HG03457 (cell line): ENCODE data around the gene GOLGA8G.
"Not testable (repeated sequence)": the region's sequence is repeated elsewhere in the genome, so short reads cannot be mapped to it uniquely, and the experiment has no call there.

Experiments used
- ATAC-seq: cut with Tn5 transposase; IDR thresholded peaks from one replicate; pipeline ENCODE4 v1.9.1; 2021; ENCODE audit warnings: moderate number of reproducible peaks; ENCODE audit not compliant: unreplicated experiment

Gene GOLGA8G

GRCh38 chr15:28532954-28533353 is at the start of gene GOLGA8G:
Gene GOLGA8G (minus strand): TSS chr15:28532971. CDS start chr15:28532909, 62 bp downstream.
- not testable (repeated sequence) for ATAC-seq

DNA sequence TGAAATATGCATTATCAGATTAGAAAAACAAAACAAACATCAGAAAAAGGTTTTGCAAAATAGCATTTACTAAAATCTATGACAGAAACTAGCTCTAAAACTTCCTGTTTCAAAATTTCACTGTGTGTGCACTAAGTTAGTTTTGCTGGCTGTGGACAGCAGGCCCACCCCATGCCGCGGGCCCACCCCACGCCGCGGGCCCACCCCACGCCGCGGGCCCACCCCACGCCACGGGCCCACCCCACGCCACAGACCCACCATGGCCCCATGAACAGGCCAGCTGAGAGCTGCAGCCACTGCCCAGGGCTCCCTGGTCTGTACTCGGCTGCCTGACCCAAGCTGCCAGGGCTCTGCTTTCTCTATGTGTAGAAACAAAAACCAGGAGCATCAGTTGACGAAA is 40.6 kb upstream of the GOLGA8G start:
- ATAC-seq = not testable (repeated sequence)

DNA sequence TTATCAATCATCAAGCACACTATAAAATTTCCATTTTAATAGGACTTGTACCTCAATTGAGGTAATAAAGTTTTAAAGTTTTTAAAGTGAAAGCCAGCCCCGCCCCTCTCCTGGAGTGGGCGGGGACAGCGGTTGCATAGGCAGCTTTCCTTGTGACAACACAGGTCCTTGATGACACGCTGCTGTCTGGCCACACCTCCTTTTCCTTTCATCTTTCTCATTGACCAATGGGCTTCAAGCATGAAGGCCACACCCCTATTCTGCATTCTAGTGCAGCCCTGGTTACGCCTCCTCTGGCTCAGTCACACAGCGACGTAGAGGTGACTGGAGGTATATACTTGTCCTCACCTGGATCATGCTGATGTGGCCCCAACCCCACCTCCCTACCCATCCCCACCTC is 20.5 kb upstream of the GOLGA8G start, which contains the start of gene GOLGA6L25:
Gene GOLGA6L25, plus strand, starts transcription at position 301 of the 400 bp plus-strand sequence. Its CDS starts 61 bp downstream, at position 362.
- not testable (repeated sequence) for ATAC-seq

DNA sequence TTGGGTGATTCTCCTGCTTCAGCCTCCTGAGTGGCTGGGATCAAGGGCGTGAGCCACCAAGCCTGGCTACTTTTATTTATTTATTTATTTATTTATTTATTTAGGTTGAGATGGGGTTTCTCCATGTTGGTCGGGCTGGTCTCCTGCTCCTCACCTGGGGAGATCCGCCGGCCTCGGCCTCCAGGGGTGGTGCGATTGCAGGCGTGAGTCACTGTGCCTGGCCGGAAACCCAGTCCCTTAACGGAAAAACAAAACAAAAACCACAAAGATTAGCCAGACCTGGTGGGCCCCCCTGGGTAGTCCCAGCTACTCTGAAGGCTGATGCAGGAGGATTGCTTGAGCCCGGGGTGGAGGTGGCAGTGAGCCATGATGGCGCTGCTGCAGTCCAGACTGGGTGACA is 17.6 kb downstream of the GOLGA8G start:
- not testable (repeated sequence) for ATAC-seq

- ATAC-seq = not testable (repeated sequence)
Measured at GRCh38 chr15:28514128-28514527, 18.6 kb downstream of the GOLGA8G start.

DNA sequence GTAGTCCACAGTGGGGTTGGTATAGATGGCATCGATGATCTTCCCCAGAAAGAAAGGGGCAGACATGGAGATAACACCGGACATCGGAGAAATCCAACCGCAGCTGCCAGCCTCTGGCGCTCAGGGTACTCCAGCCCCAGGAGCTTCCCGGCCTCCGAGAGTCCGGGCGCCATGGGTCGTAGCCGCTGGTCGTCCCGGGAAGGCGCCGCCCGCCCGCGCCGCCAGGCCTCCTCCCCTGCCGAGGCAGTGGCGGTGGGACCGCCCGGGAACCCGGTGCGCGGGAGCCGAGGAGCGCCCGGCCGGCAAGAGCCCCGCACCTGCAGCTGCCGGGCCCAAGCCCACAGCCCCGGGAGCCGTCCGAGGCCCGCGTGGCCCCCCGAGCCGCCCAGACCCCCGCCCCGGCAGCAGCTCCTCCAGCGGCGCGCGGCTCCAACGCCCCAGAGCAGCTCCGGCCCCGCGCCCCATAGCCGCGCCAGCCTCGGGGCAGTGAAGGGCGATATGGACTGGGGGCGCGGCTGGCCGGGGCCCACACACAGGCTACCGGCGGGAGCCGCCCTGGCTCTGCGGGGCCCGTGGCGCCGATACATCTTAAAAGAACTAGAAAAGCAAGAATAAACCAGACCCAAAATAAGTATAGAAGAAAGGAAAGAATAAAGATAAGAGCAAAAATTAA is 24.4 kb downstream of the GOLGA8G start:
- not testable (repeated sequence) for ATAC-seq

- ATAC-seq = not testable (repeated sequence)
Measured at GRCh38 chr15:28481340-28481739, 51.4 kb downstream of the GOLGA8G start.
